ENCODE results near the gene MTFP1. TPM values are rescaled to one million over a fixed set of nuclear protein-coding genes. Genes with fewer than 3 reads are reported as not detected.
"Not testable (repeated sequence)": the region's sequence is repeated elsewhere in the genome, so short reads cannot be mapped to it uniquely, and the experiment has no call there.

MTFP1 gene
- total RNA-seq, 1 donor from 2014 or later: 26.5 TPM

DNA sequence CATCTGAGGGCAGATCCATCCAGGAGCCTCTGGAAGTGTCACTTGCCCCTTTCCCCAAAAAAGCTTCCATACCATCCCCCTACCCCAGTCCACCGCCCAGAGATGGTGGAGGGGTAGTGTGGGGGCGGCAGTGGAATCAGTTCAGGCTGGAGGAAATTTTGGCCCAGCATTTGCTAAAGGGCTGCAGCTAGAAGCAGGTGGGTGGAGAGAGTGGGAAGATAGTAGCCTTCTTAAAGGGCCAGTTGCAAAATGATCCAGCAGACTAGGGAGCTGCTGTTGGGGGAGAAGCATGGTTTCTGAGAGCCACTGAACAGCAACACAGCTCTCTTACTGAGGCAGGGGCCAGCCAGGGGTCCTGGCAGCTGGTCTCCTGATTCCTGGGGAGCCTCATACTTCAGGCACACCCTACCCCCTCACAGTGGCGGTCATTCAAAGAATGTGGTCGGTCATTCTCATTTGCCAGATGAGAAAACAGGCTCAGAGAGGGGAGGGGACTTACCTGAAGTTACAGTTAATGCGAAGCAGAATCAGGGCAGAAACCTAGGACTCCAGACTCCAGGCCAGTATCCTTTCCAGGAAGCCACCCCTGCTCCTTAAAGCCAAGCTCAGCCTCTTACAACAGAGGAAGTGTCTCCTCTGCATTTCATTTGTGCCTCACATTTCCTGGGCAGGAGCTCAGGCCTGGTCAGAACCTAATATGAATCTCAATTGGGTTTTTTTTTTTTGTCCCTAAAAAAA lies 23.4 kb upstream of the MTFP1 start:
- DNase-seq (ENCODE audit: low read depth): no peak

DNA sequence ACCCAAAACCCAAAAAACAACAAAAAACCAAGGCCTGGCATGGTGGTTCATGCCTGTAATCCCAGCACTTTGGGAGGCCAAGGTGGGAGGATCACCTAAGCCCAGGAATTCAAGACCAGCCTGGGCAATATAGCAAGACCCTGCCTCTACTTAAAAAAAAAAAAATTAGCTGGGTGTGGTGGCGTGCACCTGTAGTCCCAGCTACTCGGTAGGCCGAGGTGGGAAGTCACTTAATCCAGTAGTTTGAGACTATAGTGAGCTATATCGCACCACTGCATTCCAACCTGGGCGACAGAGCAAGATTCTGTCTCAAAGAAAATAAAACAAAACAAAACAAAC lies 22.8 kb upstream of the MTFP1 start:
- not testable (repeated sequence) for DNase-seq (ENCODE audit: low read depth)

DNA sequence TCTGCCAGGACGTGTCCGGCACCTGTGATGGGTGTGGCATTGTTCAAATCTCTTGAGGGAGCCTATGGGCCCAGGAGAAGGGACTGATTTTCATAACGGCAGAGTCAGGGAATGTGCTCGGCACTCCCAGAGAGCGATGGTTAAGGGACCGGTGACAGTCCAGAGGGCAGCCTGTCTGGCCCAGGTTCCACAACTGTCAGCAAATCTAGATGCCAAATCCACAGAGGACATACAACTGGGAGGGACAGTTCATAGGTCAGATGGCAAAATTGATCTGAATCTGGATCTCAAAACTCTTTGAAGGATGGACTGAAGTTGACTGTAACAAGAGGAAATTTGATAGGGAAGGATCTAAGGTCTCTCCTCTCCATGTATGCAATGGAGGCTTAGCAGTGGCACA lies 21.3 kb upstream of the MTFP1 start:
- no peak for DNase-seq (ENCODE audit: low read depth)

DNA sequence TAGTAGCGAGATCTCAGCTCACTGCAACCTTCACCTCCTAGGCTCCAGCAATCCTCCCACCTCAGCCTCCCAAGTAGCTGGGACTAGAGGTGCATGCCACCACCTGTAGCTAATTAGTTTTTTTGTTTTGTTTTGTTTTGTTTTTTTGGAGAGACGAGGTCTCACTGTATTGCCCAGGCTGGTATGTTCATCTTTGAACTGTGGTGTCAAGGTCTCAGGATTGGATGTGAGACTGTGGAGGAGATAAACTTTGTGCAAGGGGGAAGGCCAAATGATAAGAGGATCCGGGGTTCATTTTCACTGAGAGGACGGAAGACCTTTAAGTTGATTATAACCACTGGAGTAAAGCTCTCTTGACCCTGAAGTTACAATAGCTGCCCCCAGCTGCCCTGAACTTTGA lies 19.8 kb upstream of the MTFP1 start:
- no peak for DNase-seq (ENCODE audit: low read depth)

DNA sequence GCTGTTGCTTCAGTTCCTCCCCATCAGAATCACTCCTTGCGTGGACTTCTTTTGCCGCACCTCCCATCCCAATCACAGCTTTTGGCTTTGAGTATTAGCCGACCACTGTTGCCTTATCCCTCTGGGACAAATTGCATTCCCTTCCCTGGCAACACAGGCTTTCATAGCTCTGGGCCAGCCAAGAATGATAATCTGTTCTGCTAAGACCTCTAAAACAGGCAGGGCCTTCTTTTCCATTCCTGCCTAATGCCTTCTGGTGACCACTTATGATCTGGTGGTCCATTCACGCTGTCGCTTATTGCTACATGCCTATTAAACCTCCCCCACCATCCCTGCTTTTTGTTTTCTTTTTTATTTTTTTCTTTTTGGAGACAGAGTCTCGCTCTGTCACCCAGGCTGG lies 19.2 kb upstream of the MTFP1 start:
- no peak for DNase-seq (ENCODE audit: low read depth)

DNA sequence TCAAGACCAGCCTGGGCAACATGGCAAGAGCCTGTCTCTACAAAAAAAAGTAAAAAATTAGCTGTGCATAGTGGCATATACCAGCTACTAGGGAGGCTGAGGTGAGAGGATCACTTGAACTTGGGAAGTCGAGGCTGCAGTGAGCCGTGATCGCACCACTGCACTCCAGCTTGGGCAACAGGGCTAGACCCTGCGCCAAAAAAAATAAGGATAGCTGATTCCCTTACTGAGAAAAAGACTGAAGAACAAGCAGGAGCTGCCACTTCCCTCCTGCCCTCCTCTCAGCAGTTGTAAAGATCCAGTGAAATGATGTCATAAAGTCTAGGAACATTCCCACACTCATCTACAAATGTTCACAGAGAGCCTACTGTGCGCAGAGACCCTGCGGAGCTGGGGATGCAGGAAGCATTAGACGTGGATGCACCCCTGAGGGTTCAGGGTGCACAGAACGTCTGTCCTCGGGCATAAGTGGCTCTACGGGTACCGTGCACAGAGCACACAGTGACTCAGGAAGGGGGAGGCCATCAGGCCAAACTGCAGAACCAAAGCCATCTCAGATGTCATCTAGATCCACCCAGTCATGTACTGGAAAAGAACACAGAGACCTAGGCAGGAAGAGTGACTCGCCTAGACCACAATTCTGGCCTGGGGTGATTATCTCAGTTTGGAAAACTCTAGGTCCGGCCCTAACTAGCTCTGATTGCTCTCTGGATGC lies 17.0 kb upstream of the MTFP1 start:
- peak; percentile 79 for DNase-seq (ENCODE audit: low read depth)

DNA sequence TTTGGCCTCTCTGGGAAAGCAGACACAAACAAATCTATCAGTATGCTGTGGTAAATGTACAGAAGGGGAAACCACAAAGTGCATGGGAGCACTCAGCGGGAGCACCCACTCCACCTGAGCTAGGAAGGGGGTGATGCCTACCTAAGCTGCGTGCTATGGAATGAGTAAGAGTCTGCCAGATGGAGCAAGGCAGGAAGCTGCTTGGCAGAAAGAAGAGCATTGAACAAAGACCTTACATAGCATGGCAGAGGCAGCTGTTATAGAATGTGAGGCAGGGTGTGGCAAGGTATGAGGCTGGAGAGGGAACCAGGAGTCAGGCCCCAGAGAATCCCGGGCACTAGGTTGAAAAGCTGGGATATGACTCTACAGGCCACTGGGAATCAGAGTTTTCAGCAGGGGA lies 13.8 kb upstream of the MTFP1 start:
- no peak for DNase-seq (ENCODE audit: low read depth)

DNA sequence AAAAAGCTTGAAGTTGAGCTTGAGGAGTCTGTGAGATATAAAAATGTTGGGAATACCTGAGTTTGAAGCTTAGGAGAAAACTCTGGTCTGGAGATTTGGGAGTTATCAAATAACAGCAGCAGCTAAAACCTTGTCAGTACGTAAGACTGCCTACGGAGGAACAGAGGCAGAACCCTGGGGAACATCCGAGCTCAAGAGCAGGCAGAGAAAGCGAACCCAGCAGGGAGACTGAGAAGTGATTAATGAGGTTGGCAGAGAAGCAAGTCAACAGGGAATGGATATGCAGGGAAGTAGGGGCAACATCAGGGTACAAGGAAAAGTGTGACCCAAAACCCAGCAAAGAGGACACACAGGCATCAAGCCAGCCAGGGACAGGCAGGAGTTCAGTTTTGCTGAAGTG lies 12.6 kb upstream of the MTFP1 start:
- DNase-seq (ENCODE audit: low read depth): no peak

DNA sequence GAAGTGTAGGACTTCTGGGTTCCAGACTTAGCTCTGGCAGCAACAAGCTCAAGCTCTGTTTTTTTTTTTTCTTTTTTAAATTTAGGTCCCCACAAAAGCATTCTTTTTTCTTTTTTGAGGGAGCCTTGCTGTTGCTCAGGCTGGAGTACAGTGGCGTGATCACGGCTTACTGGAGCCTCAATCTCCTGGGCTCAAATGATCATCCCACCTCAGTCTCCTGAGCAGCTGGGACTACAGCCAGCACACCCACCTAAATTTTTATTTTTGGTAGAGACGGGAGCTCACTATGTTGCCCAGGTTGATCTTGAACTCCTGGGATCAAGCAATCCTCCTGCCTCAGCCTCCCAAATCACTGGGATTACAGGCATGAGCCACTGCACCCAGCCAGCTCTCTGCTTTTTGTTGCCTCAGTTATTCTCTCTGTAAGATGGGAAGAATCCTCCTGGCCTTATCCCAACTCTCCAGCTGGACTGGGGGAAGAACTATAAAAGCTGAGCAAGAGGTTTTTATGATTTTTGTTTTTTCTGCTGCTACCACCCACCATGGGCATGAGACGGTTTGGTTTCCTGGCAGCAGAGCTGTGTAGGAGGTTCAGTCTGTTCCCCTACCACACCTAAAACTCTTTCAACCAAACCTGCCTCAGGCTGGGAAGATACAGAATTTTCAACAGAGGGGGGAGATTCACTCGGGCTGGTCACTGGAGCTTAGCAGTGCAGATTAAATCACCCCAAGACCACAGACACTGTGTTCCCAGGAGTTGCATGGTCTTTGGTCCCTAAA lies 11.6 kb upstream of the MTFP1 start:
- no peak for DNase-seq (ENCODE audit: low read depth)

DNA sequence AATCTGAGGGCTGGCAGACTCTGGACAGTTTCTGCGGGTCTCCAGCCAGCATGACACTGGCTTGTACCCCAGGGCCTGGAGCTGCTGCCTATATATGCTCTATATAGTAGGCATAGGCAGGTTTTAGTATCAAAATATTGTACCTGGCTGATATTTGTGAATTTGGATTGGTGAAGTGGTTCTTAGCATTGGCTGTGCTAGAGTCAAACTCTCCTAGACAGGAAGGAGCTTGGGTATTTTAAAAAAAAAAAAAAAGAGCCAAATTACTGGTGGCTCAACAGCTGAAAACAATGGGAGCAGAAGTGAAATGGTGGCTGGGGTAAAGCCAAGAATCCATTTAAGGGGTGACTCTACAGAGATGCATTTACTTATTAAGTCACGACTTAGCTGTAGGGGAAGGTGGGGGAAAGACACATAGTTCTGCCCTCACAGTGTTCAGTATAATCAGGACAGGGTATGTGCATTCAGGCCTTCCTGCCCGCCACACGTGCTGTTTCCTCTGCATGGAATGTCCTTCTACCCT lies 11.0 kb upstream of the MTFP1 start:
- no peak for DNase-seq (ENCODE audit: low read depth)

DNA sequence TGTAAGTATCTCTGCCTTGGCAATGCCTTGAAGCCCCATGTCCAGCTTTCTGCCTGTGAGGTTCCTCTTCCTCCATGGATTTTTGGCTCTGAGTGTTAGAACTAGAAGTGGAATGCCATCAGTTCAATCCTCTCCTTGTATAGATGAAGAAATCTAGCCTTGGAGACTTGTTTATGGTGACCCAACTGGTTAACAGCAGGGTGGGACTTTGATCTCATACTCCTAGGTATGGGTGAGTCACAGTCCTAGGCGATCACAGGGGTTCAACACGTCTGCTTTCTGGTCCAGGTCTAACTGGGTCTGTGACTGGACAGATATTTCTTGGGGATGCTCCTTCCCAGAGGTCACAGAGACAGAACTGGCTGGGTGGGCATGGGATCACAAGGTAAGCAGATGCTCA lies 9.2 kb upstream of the MTFP1 start:
- DNase-seq (ENCODE audit: low read depth): peak; percentile 64

DNA sequence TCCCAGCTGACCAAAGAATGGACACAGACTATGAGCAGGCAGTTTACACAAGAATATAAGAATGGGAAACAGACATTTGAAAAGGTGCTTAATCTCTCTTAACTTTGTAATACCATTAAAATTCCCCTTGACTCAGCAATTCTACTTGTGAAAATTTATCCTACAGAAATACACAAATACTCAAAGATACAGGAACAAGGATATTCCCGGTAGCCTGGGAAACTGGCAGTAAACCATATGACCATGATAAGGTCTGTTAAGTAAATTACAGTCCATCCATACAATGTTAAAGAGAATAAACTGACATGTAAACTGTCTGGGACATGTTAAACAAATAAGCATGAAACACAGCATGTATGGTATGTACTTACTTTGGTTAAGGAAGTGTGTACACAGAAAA lies 8.7 kb upstream of the MTFP1 start:
- DNase-seq (ENCODE audit: low read depth): no peak

DNA sequence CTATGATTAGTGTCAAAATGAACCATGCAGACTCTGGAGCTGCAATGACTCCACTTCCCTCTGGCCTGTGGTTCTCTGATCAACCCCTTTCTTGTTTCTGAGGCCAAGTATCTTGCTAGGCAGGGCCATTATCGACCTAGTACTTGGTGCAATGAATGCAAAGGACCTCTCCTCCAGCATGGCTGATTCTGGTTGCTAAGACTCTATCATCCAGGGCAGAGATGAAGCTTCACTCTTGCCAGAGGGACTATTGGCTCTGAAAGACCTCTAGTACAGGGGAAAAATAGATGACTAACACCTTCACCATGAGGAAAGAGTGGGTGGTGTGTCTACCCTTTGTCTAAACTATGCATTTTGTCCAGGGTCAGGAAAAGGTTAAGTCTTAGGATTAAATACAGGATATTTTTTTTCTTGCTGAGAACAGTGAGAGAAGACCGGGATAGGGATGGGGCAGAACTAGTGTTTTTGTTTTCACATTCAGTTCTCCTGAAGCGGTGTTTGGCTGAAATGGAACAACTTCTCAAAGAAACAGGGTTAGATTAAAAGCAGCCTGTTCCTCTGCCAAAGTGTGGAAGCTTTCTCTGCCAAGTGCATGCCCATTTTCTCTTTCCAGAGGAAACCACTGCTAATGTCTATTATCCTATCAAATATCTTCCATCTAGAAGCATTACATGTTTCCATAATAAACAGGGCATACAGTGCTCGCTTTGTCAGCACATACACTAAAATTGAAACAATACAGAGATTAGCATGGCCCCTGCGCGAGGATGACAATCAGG lies 5.0 kb upstream of the MTFP1 start:
- DNase-seq (ENCODE audit: low read depth): peak; percentile 96

DNA sequence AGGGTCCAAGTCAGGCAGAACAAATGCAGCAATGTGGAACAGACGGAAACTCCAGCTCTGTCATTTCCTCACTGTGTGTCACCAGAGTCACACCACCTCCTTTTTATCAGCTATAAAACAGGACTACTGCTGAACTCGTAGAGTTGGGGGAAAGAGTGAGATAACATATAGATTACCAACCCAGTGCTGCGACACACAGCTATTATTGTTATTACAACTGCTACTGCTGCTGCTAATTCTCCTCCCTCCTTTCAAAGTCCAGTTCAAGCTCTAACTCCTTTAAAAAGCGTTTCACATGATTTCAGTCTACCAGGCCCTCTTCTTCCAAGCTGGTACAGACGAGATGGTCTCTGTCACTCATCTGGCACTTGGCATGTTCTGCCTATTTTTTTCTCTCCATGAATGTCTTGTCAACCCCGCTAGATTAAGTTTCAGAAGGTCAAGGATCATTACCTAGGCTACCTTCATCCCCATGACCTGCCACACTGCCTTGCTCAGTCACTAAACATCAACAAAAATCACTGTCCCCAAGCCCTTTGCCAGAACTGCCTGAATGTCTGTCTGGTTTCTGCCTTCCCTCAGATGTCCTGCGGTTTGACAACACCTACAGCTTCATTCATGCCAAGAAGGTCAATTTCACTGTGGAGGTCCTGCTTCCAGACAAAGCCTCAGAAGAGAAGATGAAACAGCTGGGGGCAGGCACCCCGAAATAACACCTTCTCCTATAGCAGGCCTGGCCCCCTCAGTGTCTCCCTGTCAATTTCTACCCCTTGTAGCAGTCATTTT lies 3.7 kb upstream of the MTFP1 start:
- no peak for DNase-seq (ENCODE audit: low read depth)

DNA sequence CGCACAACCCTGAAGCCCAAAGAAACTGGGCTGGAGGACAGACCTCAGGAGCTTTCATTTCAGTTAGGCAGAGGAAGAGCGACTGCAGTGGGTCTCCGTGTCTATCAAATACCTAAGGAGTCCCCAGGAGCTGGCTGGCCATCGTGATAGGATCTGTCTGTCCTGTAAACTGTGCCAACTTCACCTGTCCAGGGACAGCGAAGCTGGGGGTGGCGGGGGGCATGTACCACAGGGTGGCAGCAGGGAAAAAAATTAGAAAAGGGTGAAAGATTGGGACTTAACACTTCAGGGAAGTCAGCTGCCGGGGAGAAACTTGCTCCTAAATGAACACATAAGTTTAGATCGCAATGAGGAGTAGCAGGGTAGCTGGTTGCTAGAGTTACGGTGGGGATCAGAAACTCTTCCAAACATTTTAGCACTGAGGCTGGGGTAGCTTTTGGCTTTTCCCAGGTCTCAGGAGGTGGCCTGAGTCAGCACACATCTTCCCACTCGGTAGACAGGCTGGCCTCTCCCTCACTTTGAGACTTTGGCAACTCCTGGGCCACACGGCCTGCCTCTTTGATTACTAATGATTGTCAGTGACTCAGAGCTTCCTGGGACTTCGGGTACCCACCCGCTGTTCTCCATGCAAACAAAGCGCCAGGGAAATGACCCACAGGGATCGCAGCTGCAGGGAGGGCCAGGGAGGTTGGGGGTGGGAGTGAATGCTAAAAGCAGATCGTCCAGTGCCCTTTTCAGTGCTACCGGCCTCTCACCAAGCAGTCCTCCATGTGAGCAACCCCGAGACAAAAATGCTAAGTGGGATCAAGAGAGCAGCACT lies 2.9 kb upstream of the MTFP1 start:
- DNase-seq (ENCODE audit: low read depth): peak; percentile 96

DNA sequence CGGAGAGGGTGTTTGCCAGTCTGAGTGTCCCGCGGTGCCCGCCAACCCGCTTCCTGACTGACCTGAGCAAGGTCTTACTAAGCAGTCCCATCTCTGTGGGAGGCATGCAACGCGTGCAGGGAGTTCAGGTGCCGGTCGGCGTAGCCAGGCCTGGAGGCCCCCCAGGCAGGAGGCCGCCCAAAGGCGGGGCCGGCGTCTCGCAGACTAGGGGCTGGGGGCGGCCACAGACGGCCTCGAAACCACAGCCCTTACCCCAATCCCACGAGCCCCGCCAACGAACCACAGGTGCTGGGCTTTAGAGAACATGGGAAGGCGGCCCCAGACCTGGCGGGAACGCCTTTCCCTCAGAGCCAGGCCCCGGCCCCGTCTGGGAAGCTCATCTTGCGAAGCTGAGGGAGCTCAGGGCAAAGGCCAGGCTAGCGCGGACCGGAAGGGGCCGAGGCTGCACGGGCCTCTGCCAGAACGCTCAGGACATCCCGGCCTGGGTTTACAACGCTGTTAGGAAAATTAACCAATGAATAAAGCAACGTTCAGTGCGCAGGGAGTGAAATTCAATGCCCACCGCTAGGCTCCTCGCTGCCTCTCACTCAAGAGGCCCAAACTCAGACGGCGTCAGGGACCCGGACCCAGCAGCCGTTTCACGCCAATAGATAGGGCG lies 2.1 kb upstream of the MTFP1 start:
- no peak for DNase-seq (ENCODE audit: low read depth)

DNA sequence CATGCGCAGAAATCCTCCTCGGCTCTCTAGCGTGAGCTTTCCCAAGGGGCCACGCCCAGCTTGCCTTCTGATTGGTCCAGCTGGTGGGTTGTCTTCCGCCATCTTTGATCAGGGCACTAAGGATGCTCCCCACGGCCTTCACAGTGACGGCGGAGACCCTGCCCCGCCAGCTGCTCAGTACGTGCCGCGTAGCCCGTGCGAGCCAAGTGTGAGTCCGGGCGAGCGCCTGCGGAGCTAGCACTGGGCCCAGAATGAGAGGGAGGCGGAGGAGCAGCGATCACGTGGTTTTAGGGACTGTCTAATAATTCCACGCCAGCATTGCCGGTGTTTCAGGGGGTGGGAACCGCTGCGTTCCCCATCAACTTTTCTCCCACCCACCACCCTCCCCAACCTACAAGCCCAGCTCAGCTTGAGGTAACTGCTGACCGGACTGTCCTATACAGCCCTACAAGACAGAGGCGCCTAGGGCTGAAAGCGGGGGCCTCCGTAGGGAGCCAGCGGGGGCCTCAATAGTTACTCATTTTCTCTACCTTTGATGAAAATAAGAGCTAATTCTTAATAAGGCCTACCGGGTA lies 1.5 kb upstream of the MTFP1 start:
- peak; percentile 97 for DNase-seq (ENCODE audit: low read depth)

DNA sequence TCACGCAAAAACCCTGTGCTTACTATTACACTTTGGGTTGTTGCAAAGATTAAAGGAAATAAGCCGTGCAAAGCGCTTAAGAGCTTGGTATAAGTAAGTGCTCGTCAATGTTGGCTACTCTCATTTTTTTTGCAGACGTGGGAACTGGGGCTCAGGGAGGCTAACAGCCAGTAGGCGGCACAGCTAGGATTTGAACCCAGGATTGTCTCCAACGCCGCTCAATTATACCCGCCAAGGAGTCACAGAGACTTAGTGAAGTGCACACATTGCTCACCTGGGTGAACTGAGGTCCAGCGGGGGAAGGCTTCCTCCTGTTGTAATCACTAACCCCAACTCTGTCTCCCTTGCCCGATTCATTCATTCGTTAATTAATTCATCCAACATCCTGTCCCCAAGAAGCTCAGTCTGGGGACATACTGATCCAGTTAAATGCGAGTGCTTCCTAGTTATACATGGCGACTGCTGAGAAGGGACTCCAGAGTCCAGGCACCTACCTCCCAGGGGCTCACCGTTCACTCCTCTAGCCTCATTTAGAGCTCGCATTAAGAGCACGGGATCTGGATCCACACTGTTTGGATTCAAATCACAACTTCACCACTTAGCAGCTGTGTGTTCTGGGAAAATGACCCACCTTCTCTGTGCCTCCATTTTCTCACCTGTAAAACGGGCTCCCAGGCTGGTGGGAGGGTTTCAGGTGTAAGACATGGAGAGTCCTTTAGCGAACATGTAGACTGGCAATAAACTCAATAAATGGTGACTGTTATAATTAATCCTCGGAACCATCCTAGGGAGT lies 838 bp upstream of the MTFP1 start:
- DNase-seq (ENCODE audit: low read depth): peak; percentile 52

DNA sequence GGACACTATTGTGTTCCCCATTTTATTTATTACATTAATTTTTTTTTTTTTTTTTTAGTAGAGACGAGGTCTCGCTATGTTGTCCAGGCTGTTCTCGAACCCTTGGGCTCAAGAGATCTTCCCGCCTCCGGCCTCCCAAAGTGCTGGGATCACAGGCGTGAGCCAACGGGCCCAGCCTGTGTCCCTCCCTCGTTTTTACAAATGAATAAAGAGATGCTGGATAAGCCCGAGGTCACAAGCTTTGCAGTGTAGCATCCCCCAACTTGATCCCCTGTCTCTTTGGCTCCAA lies 297 bp upstream of the MTFP1 start:
- no peak for DNase-seq (ENCODE audit: low read depth)

Measured in renal cortical epithelial cell (primary cell).